CD14-positive monocyte (primary cell): ENCODE results near the gene PTPRQ. TPM values are rescaled to one million over a fixed set of nuclear protein-coding genes. Genes with fewer than 3 reads are reported as not detected.

Experiments used
- DNase-seq, 3 donors: peaks; one replicate each; pipeline ENCODE4 v3.0.0-alpha.2; 2011 to 2022
- H2AFZ ChIP-seq: 2 replicates; pipeline ENCODE4 v1.6.0; 2012; ENCODE audit warnings: mild to moderate bottlenecking, low read depth, low read length, inconsistent platforms; ENCODE audit not compliant: insufficient read depth, poor library complexity, severe bottlenecking
- H3K27ac ChIP-seq, 2 donors: 1 replicate in 1 of 2; 2 replicates in 1 of 2; pipeline ENCODE4 v1.5.1; 2012 to 2013; ENCODE audit warnings: low read length in 2 of 2, control low read depth in 1 of 2, inconsistent platforms in 1 of 2, low read depth in 1 of 2, mild to moderate bottlenecking in 1 of 2
- H3K27me3 ChIP-seq, 2 donors: one replicate each; pipeline versions ENCODE4 v1.6.0 to v1.6.1; 2011 to 2013; ENCODE audit warnings: low read length in 2 of 2; ENCODE audit not compliant: control insufficient read depth in 2 of 2, insufficient read depth in 2 of 2
- H3K36me3 ChIP-seq, 2 donors: replicated peaks in 1 of 2; 1 replicate in 1 of 2; 2 replicates in 1 of 2; pipeline versions ENCODE4 v1.5.1 to v1.6.1; 2012 to 2013; ENCODE audit warnings: low read length in 2 of 2, control low read depth in 1 of 2, inconsistent platforms in 1 of 2, mild to moderate bottlenecking in 1 of 2; ENCODE audit not compliant: insufficient read depth in 2 of 2, control insufficient read depth in 1 of 2
- H3K4me1 ChIP-seq, 2 donors: 1 replicate in 1 of 2; 2 replicates in 1 of 2; pipeline versions ENCODE4 v1.5.1 to v1.6.1; 2012 to 2013; ENCODE audit warnings: low read length in 2 of 2, control low read depth in 1 of 2, inconsistent platforms in 1 of 2, mild to moderate bottlenecking in 1 of 2, moderate library complexity in 1 of 2; ENCODE audit not compliant: insufficient read depth in 2 of 2, control insufficient read depth in 1 of 2
- H3K4me2 ChIP-seq: replicated peaks from 2 replicates; pipeline ENCODE3; 2012; ENCODE audit warnings: low read length, moderate library complexity, mild to moderate bottlenecking; ENCODE audit not compliant: poor library complexity, severe bottlenecking; ENCODE audit errors: extremely low read depth
- H3K4me3 ChIP-seq, 3 experiments: fragments of 200-600 bp in 1 of 3; sonication (generic) in 1 of 3; replicated peaks in 1 of 3; 1 replicate in 2 of 3; 2 replicates in 1 of 3; pipeline ENCODE4 v1.5.1; 2011 to 2013; ENCODE audit warnings: low read length in 3 of 3, mild to moderate bottlenecking in 3 of 3, control low read depth in 2 of 3, low read depth in 2 of 3, inconsistent platforms in 1 of 3, moderate library complexity in 1 of 3
- H3K79me2 ChIP-seq: 2 replicates; pipeline ENCODE4 v1.6.0; 2012; ENCODE audit warnings: mild to moderate bottlenecking, control low read depth, inconsistent platforms, low read length, moderate library complexity; ENCODE audit not compliant: insufficient read depth
- H3K9ac ChIP-seq: 2 replicates; pipeline ENCODE4 v1.6.0; 2017; ENCODE audit warnings: low read length, mild to moderate bottlenecking; ENCODE audit not compliant: insufficient read depth, poor library complexity, severe bottlenecking
- H3K9me3 ChIP-seq, 2 donors: replicated peaks in 1 of 2; 1 replicate in 1 of 2; 2 replicates in 1 of 2; pipeline versions ENCODE4 v1.5.1 to v1.6.1; 2012 to 2013; ENCODE audit warnings: low read length in 2 of 2, control low read depth in 1 of 2; ENCODE audit not compliant: control insufficient read depth in 1 of 2, insufficient read depth in 1 of 2
- H4K20me1 ChIP-seq: 2 replicates; pipeline ENCODE4 v1.6.0; 2012; ENCODE audit warnings: mild to moderate bottlenecking, low read length, control low read depth, moderate library complexity; ENCODE audit not compliant: insufficient read depth
- H3K27ac Mint-ChIP-seq, 7 donors: one replicate each; pipeline ENCODE4 v1.8.0; 2020; ENCODE audit warnings: mild to moderate bottlenecking in 7 of 7, mixed read lengths in 7 of 7, moderate library complexity in 6 of 7, inconsistent platforms in 2 of 7
- H3K27me3 Mint-ChIP-seq, 3 donors: one replicate each; pipeline ENCODE4 v1.8.0; 2021 to 2022; ENCODE audit warnings: low read depth in 3 of 3, mild to moderate bottlenecking in 3 of 3, mixed read lengths in 3 of 3, moderate library complexity in 3 of 3, inconsistent platforms in 1 of 3
- H3K36me3 Mint-ChIP-seq, 2 donors: one replicate each; pipeline ENCODE4 v1.8.0; 2020; ENCODE audit warnings: mixed read lengths in 2 of 2, inconsistent platforms in 1 of 2, mild to moderate bottlenecking in 1 of 2
- H3K4me1 Mint-ChIP-seq: one replicate; pipeline ENCODE4 v1.8.0; 2020; ENCODE audit warnings: mild to moderate bottlenecking, mixed read lengths
- H3K4me3 Mint-ChIP-seq, 2 donors: one replicate each; pipeline ENCODE4 v1.8.0; 2020; ENCODE audit warnings: mild to moderate bottlenecking in 2 of 2, mixed read lengths in 2 of 2, moderate library complexity in 1 of 2
- H3K9me3 Mint-ChIP-seq, 7 donors: one replicate each; pipeline ENCODE4 v1.8.0; 2020 to 2022; ENCODE audit warnings: mixed read lengths in 7 of 7, mild to moderate bottlenecking in 6 of 7, moderate library complexity in 6 of 7, inconsistent platforms in 2 of 7
- WGBS: methylation state at CpG from one replicate; pipeline ENCODE4 v1.1.5; 2013; ENCODE audit warnings: missing lambda C conversion rate; ENCODE audit not compliant: insufficient coverage; 5-methylcytosine and 5-hydroxymethylcytosine counted together
- intact Hi-C, 2 donors: fragments of 100-400 bp; cut with micrococcal nuclease; formaldehyde crosslinking; loops; one replicate each; pipeline versions ENCODE4 v1.15.0 to v1.15.1; 2023
- polyA plus RNA-seq, 3 donors: library from polyadenylated mRNA; depleted of rRNA in 1 of 3; unstranded in 2 of 3; stranded (reverse) in 1 of 3; fragments of 300-500 nt in 2 of 3; fragments of >200 nt in 1 of 3; fragmentation: Illumina TruSeq in 2 of 3; gene quantifications; 1 replicate in 2 of 3; 2 replicates in 1 of 3; pipeline ENCODE4 v1.2.3, GENCODE V29; 2012 to 2021
- TF ChIP-seq, protein P1 (sequence below): fragments of 200-600 bp; IDR thresholded peaks from one replicate; pipeline ENCODE4 v1.8.0; 2022; ENCODE audit warnings: antibody characterized with exemption, mild to moderate bottlenecking

The PTPRQ gene
- polyA plus RNA-seq, 3 donors, result not detected

DNA sequence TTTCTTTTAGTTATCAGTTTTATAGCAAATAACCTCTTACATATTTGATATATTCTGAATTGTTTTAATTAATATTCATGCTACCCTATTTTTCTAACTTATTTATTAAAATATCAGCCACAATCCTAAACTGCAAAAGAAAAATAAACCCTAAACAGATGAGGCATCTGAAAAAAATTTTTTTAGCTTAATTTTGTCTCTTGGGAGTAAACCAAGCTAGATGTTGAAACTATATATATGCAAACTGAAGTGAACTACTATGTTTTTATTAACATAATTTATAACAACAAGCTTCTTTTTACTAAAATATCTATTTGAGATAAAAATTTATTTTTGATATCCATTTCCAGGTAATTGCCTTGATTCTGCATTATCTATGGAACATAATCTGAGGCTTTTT lies 87.6 kb downstream of the PTPRQ start:
- H3K27me3 ChIP-seq, result no peaks in the 10 kb centered on the region
- H3K36me3 ChIP-seq, result no peaks in the 10 kb centered on the region
- no peak for DNase-seq
- no peaks in the 10 kb centered on the region for H3K79me2 ChIP-seq
- Mint-ChIP-seq H3K36me3 (no peaks in the 10 kb centered on the region), H3K27ac (no peak overlapping the region), H3K9me3 (no peaks in the 10 kb centered on the region), H3K4me3 (no peak overlapping the region), H3K27me3 (peaks cover 0 to 2% (median 2%) of the 10 kb centered on the region in 3 donors), H3K4me1 (no peaks in the 10 kb centered on the region)
- H3K9ac ChIP-seq, result no peak overlapping the region
- H2AFZ ChIP-seq, result no peak overlapping the region
- intact Hi-C loops, result no loop called here
- H3K4me2 ChIP-seq, result no peak overlapping the region
- no peaks in the 10 kb centered on the region for H3K9me3 ChIP-seq
- TF ChIP-seq, protein P1, sequence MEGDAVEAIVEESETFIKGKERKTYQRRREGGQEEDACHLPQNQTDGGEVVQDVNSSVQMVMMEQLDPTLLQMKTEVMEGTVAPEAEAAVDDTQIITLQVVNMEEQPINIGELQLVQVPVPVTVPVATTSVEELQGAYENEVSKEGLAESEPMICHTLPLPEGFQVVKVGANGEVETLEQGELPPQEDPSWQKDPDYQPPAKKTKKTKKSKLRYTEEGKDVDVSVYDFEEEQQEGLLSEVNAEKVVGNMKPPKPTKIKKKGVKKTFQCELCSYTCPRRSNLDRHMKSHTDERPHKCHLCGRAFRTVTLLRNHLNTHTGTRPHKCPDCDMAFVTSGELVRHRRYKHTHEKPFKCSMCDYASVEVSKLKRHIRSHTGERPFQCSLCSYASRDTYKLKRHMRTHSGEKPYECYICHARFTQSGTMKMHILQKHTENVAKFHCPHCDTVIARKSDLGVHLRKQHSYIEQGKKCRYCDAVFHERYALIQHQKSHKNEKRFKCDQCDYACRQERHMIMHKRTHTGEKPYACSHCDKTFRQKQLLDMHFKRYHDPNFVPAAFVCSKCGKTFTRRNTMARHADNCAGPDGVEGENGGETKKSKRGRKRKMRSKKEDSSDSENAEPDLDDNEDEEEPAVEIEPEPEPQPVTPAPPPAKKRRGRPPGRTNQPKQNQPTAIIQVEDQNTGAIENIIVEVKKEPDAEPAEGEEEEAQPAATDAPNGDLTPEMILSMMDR, result no peak
- H4K20me1 ChIP-seq, result no peaks in the 10 kb centered on the region
- no peak overlapping the region for H3K4me3 ChIP-seq
- H3K4me1 ChIP-seq, result no peaks in the 10 kb centered on the region
- H3K27ac ChIP-seq, result no peak overlapping the region

DNA sequence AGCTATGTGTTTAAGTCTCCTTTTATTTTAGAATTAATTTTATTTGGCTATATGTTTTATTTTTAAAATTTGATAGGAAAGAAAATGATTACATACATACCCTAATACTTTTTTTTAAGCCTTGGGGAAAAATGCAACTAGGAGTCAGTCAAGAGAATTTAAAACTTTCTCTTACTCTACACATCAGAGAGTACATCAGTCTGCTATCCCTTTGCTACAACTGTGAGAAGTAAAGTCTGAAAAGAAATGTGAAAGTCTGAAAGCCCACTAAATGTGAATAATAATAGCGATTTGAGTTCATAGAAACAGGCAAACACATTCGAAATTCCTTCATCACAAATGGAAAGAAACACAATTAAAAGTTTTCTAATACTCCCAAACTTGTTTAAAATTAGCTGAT lies 95.0 kb downstream of the PTPRQ start:
- WGBS, result no CpG with 5 or more reads among the region's 2 CpGs
- Histone ChIP-seq H3K9ac (no peak overlapping the region), H3K36me3 (no peaks in the 10 kb centered on the region), H3K27ac (no peak overlapping the region), H3K79me2 (no peaks in the 10 kb centered on the region), H3K9me3 (no peaks in the 10 kb centered on the region), H3K4me1 (no peaks in the 10 kb centered on the region), H3K4me3 (no peak overlapping the region), H2AFZ (no peak overlapping the region), H3K4me2 (no peak overlapping the region), H4K20me1 (no peaks in the 10 kb centered on the region), H3K27me3 (peaks cover 0 to 3% of the 10 kb centered on the region in 2 donors)
- Mint-ChIP-seq H3K36me3 (no peaks in the 10 kb centered on the region), H3K4me1 (no peaks in the 10 kb centered on the region), H3K27me3 (peaks cover 2 to 6% (median 2%) of the 10 kb centered on the region in 3 donors), H3K27ac (no peak overlapping the region), H3K9me3 (no peaks in the 10 kb centered on the region), H3K4me3 (no peak overlapping the region)
- TF ChIP-seq, protein P1, result no peak
- intact Hi-C loops, result no loop called here
- no peak for DNase-seq
